ENCODE measurements around the gene KIAA1549.
"Not testable (repeated sequence)": the region's sequence is repeated elsewhere in the genome, so short reads cannot be mapped to it uniquely, and the experiment has no call there.

The KIAA1549 gene

DNA sequence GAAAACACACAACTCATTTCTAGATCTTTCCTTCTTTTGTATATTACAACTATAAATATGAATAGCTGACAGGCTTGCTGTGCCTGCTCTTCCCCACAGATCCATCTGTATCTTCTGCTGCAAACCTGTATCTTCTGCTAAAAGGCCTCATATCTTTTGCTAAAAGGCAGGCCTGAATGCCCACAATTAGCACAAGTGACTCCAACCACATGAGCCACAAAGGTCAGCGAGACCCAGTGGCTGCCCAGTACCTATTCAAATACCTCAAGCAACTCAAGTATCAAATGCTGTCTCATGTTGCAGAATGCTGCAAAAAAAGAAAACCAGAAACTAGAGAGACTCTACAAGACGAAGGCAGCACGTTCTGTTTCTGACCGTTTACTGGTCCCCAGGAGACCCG, 128.7 kb downstream of the KIAA1549 start:
- DNase-seq (ENCODE audit: low read depth), result no peak

DNA sequence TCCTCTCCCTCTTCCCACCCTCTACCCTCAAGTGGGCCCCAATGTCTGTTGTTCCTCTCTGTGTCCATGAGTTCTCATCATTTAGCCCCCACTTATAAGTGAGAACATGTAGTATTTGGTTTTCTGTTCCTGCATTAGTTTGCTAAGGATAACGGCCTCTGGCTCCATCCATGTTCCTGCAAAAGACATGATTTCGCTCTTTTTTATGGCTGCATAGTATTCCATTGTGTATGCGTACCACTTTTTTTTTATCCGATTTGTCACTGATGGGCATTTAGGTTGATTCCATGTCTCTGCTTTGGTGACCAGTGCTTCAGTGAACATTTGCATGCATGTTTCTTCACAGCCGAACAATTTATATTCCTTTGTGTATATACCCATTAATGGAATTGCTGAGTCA, 131.5 kb downstream of the KIAA1549 start:
- no peak for DNase-seq (ENCODE audit: low read depth)

DNA sequence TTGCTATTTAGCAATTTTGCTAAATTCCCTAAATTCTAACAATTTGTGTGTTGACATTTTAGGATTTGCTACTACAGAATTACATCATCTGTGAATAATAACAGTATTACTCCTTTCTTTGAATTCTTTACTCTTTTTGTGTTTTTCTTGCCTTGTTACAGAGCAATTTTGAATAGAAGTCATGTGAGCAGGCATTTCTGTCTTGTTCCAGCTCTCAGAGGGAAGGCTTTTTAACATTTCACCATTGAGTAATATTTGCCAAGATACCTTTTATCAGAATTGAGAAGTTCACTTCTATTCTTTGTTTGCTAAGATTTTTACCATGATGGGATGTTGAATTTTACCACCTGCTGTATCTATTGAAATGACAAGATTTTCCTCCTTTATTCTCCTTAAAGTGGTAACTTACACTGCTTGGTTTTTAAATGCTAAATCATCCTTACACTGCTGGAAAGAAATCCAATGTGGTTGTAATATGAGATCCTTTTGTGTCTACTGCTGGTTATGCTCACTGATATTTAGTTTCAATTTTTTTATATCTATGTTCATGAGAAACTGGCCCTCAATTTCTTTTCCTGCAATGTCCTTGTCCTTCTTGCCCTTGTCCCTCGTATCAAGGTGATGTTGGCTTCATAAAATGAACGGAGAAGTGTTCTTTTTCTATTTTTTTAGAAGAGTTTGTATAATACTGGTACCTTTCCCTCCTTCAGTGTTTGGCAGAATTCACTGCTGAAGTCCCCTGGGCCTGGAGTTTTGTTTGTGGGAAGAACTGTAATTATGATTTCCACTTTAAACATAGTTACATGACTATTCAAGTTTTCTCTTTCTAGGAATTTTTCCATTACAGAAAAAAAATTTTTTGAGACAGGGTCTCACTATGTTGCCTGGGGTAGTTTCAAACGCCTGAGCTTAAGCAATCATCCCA, 132.9 kb downstream of the KIAA1549 start:
- DNase-seq (ENCODE audit: low read depth), result no peak

DNA sequence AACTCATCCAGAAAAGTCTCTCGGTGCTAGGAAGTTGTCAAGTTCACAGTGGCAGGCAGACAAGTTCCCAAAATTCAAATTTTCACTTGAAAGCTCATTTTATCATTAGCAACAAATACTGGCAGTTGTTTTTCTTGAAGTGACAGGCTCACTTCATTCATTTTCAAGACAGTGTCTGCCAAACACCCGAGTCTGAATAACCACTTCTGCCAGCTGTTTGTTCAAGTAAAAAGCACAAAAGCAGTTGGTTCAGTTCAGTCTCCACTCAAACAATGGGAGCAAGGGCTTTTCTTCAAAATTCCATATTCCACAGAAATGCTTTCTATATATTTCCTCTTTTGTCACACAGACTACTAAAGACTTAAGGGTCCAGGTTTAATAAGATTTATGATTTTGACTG, 135.5 kb downstream of the KIAA1549 start:
- no peak for DNase-seq (ENCODE audit: low read depth)

DNA sequence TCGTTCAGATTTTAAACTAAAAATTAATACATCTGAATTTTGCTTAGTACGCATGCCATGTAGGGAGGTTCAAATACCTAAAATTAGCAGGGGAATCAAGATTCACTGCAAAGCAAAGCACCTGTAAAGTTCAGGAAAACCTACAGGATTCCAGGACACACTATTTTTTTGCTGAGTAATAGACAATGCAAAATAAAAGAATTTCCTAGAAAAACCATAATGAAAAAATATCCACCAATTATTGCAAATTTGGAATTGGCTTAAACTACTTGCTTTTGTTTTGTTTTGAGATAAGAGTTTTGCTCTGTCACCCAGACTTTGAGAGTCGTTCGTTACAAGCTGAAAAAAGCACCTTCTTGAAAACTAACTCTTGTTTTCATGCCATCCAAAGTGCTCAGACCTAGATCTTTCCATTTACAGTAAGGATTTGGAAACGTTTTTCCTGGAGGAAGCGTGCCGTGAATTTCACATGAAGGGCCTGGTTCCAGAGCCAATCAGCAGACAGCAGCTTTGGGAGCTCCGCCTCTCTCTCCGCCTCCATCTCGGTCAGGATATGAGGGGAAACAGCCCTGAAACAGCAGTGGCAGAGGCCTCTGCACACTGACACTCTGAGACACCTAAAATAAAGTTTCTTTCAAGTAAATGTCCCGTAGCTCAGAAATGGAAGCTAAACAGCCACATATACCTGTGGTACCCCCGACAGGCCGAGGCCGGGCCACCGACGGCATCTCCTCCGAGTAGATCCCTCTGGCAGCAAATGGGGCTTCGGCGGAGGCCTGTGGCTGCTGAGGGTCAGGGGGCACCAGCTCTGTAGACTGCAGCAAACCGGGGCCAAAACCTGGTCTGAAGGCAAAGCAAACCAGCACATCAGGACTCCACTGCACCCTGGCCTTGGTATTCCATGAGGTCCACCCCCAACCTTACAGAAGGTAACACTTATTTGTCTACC, 137.3 kb downstream of the KIAA1549 start:
- no peak for DNase-seq (ENCODE audit: low read depth)

DNA sequence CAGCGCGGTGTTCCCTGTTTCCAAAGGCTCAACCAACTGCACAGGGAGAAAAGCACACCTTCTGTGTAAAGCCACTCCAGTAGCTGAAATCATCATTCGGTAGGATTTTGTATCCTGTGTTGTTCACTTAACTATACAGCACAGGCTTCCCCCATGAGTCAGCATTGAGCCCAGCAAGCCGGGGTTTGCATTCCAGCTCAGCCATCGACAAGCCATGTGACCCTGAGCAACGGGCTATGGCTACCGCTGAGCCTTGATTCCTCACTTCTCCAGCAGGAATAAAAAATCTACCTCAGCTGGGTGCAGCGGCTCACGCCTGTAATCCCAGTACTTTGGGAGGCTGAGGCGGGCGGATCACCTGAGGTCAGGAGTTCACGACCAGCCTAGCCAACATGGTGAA, 139.1 kb downstream of the KIAA1549 start:
- no peak for DNase-seq (ENCODE audit: low read depth)

DNA sequence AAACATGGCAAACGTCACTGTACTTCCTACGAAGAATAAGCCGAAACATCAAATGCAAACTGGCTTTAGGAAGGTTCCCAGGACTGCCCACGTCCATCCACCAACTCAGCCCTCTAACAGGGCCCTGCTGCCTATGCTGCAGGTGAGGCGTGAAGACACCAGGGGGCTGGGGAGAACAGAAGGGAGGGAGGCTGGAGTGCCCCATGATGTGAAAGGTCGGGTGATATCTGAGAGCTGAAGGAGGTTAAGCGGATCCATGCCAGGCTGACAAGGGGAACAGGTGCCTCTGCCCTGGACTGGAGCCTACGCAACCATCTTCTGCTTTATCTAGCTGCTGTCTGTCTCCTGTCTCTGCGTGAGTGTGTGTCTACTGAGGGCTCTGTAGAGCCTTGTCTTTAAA, 143.0 kb downstream of the KIAA1549 start:
- DNase-seq (ENCODE audit: low read depth), result no peak

DNA sequence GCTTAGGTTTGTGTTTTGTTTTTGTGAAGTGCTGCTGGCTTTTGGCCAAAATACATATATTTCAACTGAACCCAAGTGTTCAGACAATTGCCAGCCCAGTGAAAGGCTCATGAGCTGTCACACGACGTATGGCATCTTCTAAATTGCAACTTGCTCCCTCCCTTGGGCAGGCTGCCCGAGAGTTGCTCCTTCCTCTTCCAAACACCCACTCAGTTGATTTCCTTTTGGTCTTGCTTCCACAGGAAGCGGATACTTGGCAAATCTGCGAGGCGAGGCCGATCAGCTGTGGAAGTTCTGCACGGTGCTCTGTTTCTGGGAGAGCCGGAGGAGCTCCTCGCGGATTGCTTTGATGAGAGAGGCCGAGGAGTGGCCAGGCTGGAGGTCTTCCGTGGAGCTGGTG, 143.6 kb downstream of the KIAA1549 start:
- no peak for DNase-seq (ENCODE audit: low read depth)

DNA sequence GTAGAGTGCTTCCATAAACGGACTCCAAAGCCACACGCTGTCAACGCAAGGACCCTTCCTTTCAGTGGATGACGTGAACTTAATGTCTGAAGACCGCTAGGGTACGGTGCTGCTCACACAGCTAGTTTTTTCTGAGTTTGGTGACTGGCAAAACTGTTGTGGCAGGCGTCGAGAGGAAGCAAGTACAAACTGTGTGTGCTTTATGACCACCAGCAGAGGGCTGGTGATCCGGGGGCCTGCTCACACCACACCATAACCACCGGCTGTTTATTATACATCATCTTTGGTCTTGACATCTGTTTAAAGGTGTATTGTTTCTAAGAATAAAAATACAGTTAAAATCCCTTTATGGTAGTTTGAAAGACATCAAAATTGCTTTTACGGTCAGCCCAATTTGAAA, 146.1 kb downstream of the KIAA1549 start:
- no peak for DNase-seq (ENCODE audit: low read depth)

DNA sequence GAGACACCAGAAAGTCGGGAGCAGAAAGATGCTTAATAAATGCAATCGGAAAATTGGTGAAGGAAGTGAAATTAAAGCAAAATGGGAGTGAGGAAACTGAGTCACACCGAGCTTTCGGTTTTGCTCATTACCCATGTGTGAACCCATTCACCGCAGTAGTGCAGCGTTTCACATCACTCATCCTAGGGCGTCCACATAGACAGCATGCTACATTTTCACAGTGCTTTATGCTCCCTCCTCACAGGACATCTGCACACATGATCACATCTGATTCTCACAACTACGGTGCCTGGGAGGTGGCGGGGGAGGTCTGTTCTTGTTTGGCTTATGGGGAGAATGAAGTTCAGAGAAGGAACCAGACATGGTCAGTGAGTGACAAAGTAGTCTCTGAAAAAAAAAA, 146.6 kb downstream of the KIAA1549 start:
- DNase-seq (ENCODE audit: low read depth), result no peak

DNA sequence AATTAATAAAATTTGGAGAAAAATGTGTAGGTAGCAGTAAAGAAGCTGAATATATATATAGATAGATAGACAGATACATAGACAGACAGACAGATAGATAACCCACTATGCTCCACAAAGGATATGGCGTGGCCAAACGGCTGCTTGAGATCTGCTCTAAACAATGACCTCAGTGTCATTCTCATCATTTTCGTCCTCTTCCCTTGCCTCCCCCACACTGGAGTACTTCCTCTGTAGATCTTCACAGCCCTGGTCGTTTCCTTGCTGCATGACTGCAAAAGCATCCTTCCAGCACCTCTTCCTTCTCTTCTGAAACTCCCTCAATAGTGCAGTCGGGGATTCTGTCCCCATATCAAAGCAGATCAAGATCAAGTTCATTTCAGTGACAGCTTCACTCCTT, 147.6 kb downstream of the KIAA1549 start:
- no peak for DNase-seq (ENCODE audit: low read depth)

DNA sequence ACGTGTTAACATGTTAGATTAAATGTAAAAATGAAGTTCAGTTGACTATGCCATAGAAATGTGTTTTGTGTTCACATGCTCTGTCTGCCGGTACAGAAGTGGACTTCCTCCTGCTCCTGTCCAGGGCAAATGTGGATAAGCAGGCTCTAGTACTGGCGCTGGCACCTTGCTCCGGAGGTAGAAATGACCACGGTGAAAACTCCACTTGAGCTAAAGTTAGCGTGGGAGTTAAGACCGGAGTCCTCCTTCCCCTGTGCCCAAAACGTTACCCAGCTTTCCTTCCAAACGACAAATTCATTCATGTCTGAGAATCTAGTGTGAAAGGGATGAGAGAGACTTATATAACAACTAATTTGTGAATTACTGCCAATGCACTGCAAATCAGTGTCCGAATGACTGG, 148.2 kb downstream of the KIAA1549 start:
- DNase-seq (ENCODE audit: low read depth), result no peak

DNA sequence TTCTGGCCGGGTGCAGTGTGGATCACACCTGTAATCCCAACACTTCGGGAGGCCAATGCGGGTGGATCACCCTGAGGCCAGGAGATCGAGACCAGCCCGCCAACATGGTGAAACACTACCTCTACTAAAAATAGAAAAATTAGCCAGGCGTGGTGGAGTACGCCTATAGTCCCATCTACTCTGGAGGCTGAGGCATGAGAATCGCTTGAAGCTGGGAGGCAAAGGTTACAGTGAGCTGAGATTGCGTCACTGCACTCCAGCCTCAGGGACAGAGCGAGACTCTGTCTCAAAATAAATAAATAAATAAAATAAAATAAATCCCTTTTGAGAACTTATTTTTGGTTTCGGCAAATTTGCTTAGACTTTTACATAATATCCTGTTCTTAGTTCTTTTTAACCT, 151.9 kb downstream of the KIAA1549 start:
- DNase-seq (ENCODE audit: low read depth), result no peak

DNA sequence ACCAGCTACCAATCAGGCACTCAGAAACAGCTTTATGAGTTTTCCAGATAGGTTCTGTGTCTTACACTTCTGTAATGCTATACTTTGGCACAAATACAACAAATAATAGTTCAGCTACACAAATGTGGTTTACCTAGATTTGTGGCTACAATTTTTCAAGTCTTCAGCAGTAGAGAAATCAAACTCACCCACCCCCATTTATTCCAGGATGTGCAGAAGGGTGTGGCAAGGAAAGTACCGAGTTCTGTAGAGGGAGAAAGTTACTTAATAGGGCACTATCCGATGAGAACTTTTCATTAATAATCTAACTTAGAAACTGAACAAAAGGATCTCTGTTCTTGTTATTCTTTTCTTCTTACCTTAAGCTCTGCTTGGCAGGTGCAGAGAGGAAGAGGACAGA, 152.9 kb downstream of the KIAA1549 start:
- DNase-seq (ENCODE audit: low read depth), result no peak

DNA sequence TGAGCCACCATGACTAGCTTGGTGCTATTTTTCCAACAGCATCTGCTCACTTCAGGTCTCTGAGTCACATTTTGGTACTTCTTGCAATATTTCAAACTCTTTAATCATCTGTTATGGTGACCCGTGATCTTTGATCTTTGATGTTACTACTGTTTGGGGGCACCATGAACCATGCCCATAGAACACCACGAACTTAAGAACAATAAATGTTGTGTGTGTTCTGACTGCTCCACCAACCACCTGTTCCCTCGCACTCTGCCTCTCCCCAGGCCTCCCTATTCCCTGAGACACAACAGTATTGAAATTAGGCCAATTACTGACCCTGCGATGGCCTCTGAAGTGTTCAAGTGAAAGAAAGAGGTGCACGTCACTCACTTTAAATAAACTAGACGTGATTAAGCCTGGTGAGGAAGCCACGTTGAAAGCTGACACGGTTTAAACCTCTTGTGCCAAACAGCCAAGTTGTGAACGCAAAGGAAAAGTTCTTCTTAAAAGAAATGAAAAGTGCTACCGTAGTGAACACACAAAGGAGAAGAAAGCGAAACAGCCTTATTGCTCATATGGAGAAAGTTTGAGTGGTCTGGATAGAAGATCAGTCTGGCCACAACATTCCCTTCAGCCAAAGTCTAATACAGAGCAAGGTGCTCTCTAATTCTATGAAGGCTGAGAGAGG, 156.0 kb downstream of the KIAA1549 start:
- DNase-seq (ENCODE audit: low read depth), result no peak

DNA sequence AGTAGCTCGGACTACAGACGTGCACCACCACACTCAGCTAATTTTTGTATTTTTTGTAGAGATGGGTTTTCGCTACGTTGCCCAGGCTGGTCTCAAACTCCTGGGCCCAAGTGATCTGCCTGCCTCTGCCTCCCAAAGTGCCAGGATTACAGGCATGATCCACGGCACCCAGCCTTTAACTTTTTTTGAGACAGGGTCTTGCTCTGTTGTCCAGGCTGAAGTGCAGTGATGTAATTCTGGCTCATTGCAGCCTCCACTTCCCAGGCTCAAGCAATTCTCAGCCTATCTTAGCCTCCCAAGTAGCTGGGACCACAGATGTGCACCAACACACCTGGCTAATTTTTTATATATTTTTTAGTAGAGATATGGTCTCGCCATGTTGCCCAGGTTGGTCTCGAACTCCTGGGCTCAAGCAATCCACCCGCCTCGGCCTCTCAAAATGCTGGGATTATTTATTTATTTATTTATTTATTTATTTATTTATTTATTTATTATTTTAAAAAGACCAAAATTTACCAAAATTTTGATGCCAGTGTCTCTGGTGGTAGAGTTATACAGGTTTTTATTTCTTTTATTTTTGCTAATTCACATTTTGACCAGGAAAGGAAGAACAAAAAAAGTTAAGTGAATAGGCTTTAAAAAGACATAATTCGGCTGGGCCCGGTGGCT, 158.2 kb downstream of the KIAA1549 start:
- DNase-seq (ENCODE audit: low read depth), result no peak

DNA sequence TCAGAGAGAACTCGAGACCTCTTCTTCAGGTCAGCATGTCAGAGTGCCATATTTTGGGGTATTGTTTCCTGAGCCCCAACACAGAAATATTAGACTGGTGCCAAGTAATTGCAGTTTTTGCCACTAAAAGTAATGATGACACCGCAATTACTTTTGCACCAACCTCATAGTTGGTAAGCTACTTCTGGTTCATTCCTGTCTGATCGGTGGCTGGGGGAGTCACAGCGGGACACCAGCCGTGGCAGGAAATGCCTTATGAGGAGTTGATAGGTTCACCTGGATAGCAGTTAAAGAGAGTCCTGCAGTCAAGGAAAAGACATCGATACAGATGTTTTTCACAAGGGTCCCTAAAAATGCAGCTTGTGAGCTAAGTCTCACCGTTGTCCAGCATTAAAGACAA, 159.3 kb downstream of the KIAA1549 start:
- DNase-seq (ENCODE audit: low read depth), result no peak

DNA sequence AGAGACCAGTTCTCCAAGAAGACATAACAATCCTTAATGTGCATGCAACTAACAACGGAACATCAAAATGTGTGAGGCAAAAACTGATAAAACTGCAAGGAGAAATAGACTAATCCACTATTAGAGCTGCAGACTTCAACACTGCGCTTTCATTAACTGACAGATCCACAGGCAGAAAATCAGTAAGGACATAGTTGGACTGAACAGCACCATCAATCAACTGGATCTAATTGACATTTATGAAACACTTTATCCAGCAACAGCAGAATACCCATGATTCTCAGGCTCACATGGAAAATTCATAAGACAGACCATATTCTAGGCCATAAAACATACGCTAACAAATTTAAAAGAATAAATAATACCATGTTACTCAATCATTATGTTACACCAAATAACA, 161.6 kb downstream of the KIAA1549 start:
- DNase-seq (ENCODE audit: low read depth), result no peak

DNA sequence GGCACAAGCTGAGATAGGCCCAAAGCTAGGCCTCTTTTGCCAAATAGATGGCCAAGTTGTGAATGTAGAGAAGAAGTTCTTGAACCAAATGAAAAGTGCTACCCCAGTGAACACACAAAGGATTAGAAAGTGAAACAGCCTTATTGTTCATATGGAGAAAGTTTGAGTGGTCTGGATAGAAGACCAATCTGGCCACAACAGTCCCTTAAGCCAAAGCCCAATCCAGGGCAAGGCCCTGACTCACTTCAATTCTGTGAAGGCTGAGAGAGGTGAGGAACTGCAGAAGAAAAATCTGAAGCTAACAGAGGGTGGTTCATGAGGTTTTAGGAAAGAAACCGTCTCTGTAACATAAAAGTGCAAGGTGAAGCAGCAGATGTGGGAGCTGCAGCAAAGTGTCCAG, 164.5 kb downstream of the KIAA1549 start:
- no peak for DNase-seq (ENCODE audit: low read depth)

DNA sequence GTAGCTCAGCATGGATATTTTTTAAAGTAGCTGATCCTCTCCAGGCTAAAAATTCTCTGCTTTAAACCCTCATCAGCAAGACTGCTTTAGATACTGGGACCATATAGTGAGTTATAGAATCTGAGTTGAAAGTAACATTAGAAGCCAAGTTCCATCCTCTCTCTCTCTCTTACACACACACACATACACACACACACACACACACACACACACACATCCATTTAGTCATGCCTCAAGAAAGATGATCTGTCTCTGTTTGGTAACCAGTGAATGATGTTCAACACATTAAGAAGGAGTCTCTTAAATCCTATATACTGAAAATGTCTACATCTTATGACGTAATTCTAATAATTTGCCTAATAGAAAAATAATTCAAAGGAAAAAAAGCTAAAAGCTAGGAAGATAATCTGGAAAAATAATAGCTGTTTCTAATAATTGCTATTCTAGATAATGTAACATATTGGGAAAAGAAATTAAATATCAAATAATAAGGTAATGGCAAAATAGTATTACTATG, 166.3 kb downstream of the KIAA1549 start:
- no peak for DNase-seq (ENCODE audit: low read depth)

DNA sequence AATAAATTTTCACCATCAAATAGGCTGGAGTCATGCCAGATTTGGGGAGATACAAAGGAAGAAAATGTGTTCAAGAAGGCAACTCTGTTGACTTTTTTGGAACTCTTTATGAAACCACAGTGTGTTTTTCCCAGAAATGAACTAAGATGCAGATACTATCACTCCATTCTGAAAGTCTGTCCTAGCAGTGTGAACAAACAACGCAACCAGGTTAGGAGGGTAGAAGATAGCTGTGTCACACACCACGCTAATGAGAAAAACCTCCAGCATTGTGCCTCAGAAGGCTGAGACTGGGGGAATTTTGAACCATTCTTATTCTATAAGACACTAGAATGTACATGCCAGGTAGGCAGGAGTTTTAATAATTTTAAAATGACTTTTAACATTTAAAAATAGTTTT, 167.2 kb downstream of the KIAA1549 start:
- DNase-seq (ENCODE audit: low read depth), result no peak

DNA sequence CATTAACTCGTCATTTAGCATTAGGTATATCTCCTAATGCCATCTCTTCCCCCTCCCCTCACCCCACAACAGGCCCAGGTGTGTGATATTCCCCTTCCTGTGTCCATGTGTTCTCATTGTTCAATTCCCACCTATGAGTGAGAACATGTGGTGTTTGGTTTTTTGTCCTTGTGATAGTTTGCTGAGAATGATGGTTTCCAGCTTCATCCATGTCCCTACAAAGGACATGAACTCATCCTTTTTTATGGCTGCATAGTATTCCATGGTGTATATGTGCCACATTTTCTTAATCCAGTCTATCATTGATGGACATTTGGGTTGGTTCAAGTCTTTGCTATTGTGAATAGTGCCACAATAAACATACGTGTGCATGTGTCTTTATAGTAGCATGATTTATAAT, 169.9 kb downstream of the KIAA1549 start:
- not testable (repeated sequence) for DNase-seq (ENCODE audit: low read depth)

Measured in stimulated activated CD8-positive, alpha-beta memory T cell treated with anti-CD3 and anti-CD28 coated beads, Interleukin-15, amount 100 ng/mL, for 1 hour (primary cell).